Cerebellar cortex (tissue), 1 donor: ENCODE measurements around the gene STK17A.

ENCODE experiments used
- DNase-seq: peaks from one replicate; pipeline ENCODE4 v3.0.0-alpha.2; 2015; ENCODE audit warnings: low spot score

Gene STK17A

GRCh38 chr7:43582503-43583423 is at the start of gene STK17A:
Gene STK17A, plus strand, starts transcription at chr7:43583108. Its CDS starts 136 bp downstream, at chr7:43583244.
- DNase-seq = peak; percentile 90

- no peak for DNase-seq
Observed at GRCh38 chr7:43533801-43534479, 49.0 kb upstream of the STK17A start.

- no peak for DNase-seq
Observed at GRCh38 chr7:43535031-43535451, 47.9 kb upstream of the STK17A start.

- no peak for DNase-seq
Observed at GRCh38 chr7:43535810-43536585, 46.9 kb upstream of the STK17A start.

GRCh38 chr7:43536773-43537172 is 46.1 kb upstream of the STK17A start:
- no peak for DNase-seq

GRCh38 chr7:43537765-43538403 is 45.0 kb upstream of the STK17A start:
- no peak for DNase-seq

GRCh38 chr7:43538404-43538771 is 44.5 kb upstream of the STK17A start:
- no peak for DNase-seq

- DNase-seq = no peak
Observed at GRCh38 chr7:43540471-43540870, 42.4 kb upstream of the STK17A start.

GRCh38 chr7:43542716-43543115 is 40.2 kb upstream of the STK17A start:
- no peak for DNase-seq

GRCh38 chr7:43546231-43546630 is 36.7 kb upstream of the STK17A start:
- DNase-seq = no peak

- DNase-seq = no peak
Observed at GRCh38 chr7:43550427-43550826, 32.5 kb upstream of the STK17A start.

- DNase-seq = no peak
Observed at GRCh38 chr7:43552122-43552521, 30.8 kb upstream of the STK17A start.

- DNase-seq = no peak
Observed at GRCh38 chr7:43553999-43554398, 28.9 kb upstream of the STK17A start.

GRCh38 chr7:43554423-43554822 is 28.5 kb upstream of the STK17A start:
- DNase-seq = no peak

GRCh38 chr7:43557831-43558495 is 24.9 kb upstream of the STK17A start:
- DNase-seq = no peak

- no peak for DNase-seq
Observed at GRCh38 chr7:43559171-43559945, 23.6 kb upstream of the STK17A start.

- no peak for DNase-seq
Observed at GRCh38 chr7:43559946-43560335, 23.0 kb upstream of the STK17A start.

GRCh38 chr7:43560742-43561330 is 22.1 kb upstream of the STK17A start:
- no peak for DNase-seq

GRCh38 chr7:43562383-43562782 is 20.5 kb upstream of the STK17A start:
- no peak for DNase-seq

GRCh38 chr7:43565786-43566185 is 17.1 kb upstream of the STK17A start:
- DNase-seq = no peak
